PC-9 (cell line): ENCODE measurements around the gene STK16. TPM values are rescaled to one million over a fixed set of nuclear protein-coding genes. Genes with fewer than 3 reads are reported as not detected.

ENCODE experiments used
- BruUV-seq: library from RNA; stranded (reverse); fragments of 400-500 nt; replicated peaks from 2 replicates; lab custom pipeline; 2021; lab: Mats Ljungman, UMichigan
- CTCF ChIA-PET: fragments of 300-600 bp; sonication (Branson Sonifier 250); formaldehyde crosslinking; loops from one replicate; lab custom pipeline; 2022; ENCODE audit warnings: antibody characterized with exemption; lab: Charles Lee
- POLR2A ChIA-PET: fragments of 300-600 bp; sonication (Branson Sonifier 250); formaldehyde crosslinking; loops from one replicate; lab custom pipeline; 2022; ENCODE audit warnings: antibody characterized with exemption; ENCODE audit not compliant: unreplicated experiment; lab: Charles Lee
- DNase-seq, 2 experiments: peaks; one replicate each; pipeline versions ENCODE4 v3.0.0 to v3.0.0-alpha.2; 2015 to 2022; ENCODE audit warnings: mixed read lengths in 1 of 2
- H2AFZ ChIP-seq: fragments of 200-600 bp; sonication (generic); 2 replicates; pipeline ENCODE4 v1.8.1; 2017; ENCODE audit warnings: antibody characterized with exemption
- H3F3A ChIP-seq: fragments of 200-600 bp; sonication (generic); 2 replicates; pipeline ENCODE4 v1.8.1; 2017; ENCODE audit warnings: antibody characterized with exemption, mild to moderate bottlenecking, low read depth; ENCODE audit not compliant: insufficient read depth
- H3K27ac ChIP-seq: fragments of 200-600 bp; sonication (generic); 2 replicates; pipeline ENCODE4 v1.6.1; 2016; ENCODE audit warnings: mixed run types
- H3K27me3 ChIP-seq: fragments of 200-600 bp; sonication (generic); 2 replicates; pipeline ENCODE4 v1.6.1; 2016; ENCODE audit warnings: low read depth, mixed run types; ENCODE audit not compliant: insufficient read depth
- H3K36me3 ChIP-seq: fragments of 200-600 bp; sonication (generic); 2 replicates; pipeline ENCODE4 v1.6.1; 2016; ENCODE audit warnings: low read depth, mixed run types
- H3K4me1 ChIP-seq: fragments of 200-600 bp; sonication (generic); replicated peaks from 2 replicates; pipeline ENCODE4 v1.6.1; 2016; ENCODE audit warnings: mixed run types; ENCODE audit not compliant: insufficient read depth
- H3K4me2 ChIP-seq: fragments of 200-600 bp; sonication (generic); 2 replicates; pipeline ENCODE4 v1.6.1; 2017; ENCODE audit warnings: mixed run types
- H3K4me3 ChIP-seq: fragments of 200-600 bp; sonication (generic); 2 replicates; pipeline ENCODE4 v1.6.1; 2016; ENCODE audit warnings: mixed run types
- H3K79me2 ChIP-seq: fragments of 200-600 bp; sonication (generic); 2 replicates; pipeline ENCODE4 v1.6.1; 2017; ENCODE audit warnings: low read depth, mixed run types
- H3K9me2 ChIP-seq: fragments of 200-600 bp; sonication (generic); 2 replicates; pipeline ENCODE4 v1.8.1; 2017; ENCODE audit warnings: mild to moderate bottlenecking; ENCODE audit not compliant: insufficient read depth
- H3K9me3 ChIP-seq: fragments of 200-600 bp; sonication (generic); 2 replicates; pipeline ENCODE4 v1.8.1; 2016; ENCODE audit warnings: low read depth; ENCODE audit not compliant: insufficient read depth
- H4K20me1 ChIP-seq: fragments of 200-600 bp; sonication (generic); 2 replicates; pipeline ENCODE4 v1.8.1; 2017; ENCODE audit not compliant: insufficient read depth
- CTCF ChIP-seq: fragments of 200-600 bp; sonication (generic); conservative IDR thresholded peaks from 2 replicates; pipeline ENCODE4 v1.6.1; 2017; ENCODE audit warnings: mixed run types, antibody characterized with exemption, mild to moderate bottlenecking, moderate library complexity
- EZH2 ChIP-seq: fragments of 200-600 bp; sonication (generic); IDR thresholded peaks from 2 replicates; pipeline ENCODE4 v1.8.0; 2017; ENCODE audit warnings: antibody characterized with exemption, low read depth
- intact Hi-C: fragments of 100-400 bp; cut with micrococcal nuclease; formaldehyde crosslinking; loops from one replicate; pipeline ENCODE4 v1.10.0; 2022; ENCODE audit not compliant: unreplicated experiment
- total RNA-seq: library from RNA; stranded (reverse); gene quantifications from 2 replicates; pipeline ENCODE4 v1.2.3, GENCODE V29; 2021

Gene STK16
- total RNA-seq, 1 experiment from 2014 or later = 39.6 TPM

- no peaks in the 10 kb centered on the region for H3K9me3 ChIP-seq
- peak; percentile 82 to 90 for DNase-seq
- peak overlapping the region; percentile 18; the same call in 1 of the 2 replicates for H3K4me3 ChIP-seq
- CTCF ChIA-PET = interaction anchor here (0.5 to 1.5 kb wide), 3 partner anchors 21 to 231 kb away, joined by 3 to 13 read pairs (median 5); no protein-coding TSS in a partner anchor
- TF ChIP-seq EZH2 (no peak), CTCF (no peak)
- H3K9me2 ChIP-seq = no peaks in the 10 kb centered on the region
- H3K27ac ChIP-seq = peak overlapping the region; percentile 95
- POLR2A ChIA-PET = interaction anchor here (0.5 to 1.2 kb wide), 8 partner anchors 12 to 102 kb away, joined by 3 to 19 read pairs (median 8); partner anchors contain the start of genes ANKZF1, ATG9A and CNPPD1
- peaks cover 49% of the 10 kb centered on the region for H3K4me1 ChIP-seq
- TSS peak; percentile 86 for BruUV-seq
- H3K36me3 ChIP-seq = no peaks in the 10 kb centered on the region
- H4K20me1 ChIP-seq = no peaks in the 10 kb centered on the region
- no peak overlapping the region for H2AFZ ChIP-seq
- no peaks in the 10 kb centered on the region for H3K27me3 ChIP-seq
- H3K79me2 ChIP-seq = no peaks in the 10 kb centered on the region
- H3F3A ChIP-seq = peaks cover 40% of the 10 kb centered on the region
- H3K4me2 ChIP-seq = peak overlapping the region; percentile 74
- intact Hi-C loops = loop anchor here (1.0 to 10.0 kb wide), 4 partner anchors 21 to 380 kb away; partner anchors contain the start of genes ABCB6, TUBA4A and TUBA4B
Measured at GRCh38 chr2:219274361-219274921, 29.2 kb downstream of the STK16 start.

- TF ChIP-seq CTCF (peak; percentile 96), EZH2 (no peak)
- Histone ChIP-seq H3K4me1 (peaks cover 51% of the 10 kb centered on the region), H4K20me1 (no peaks in the 10 kb centered on the region), H3K36me3 (no peaks in the 10 kb centered on the region), H3K27ac (peak overlapping the region; percentile 51), H3K9me2 (no peaks in the 10 kb centered on the region), H3F3A (peaks cover 38% of the 10 kb centered on the region), H2AFZ (no peak overlapping the region), H3K9me3 (no peaks in the 10 kb centered on the region), H3K4me3 (peak overlapping the region; percentile 81; the same call in 1 of the 2 replicates), H3K27me3 (no peaks in the 10 kb centered on the region), H3K79me2 (0 out of 2 replicates have a peak, but pooled peaks cover 3% of the 10 kb centered on the region), H3K4me2 (peak overlapping the region; percentile 93)
- no TSS peak for BruUV-seq
- peak; percentile 60 to 82 for DNase-seq
- ChIA-PET POLR2A (interaction anchor here (0.5 to 1.2 kb wide), 5 partner anchors 23 to 59 kb away, joined by 3 to 15 read pairs (median 4); no protein-coding TSS in a partner anchor), CTCF (interaction anchor here (0.6 to 2.3 kb wide), 3 partner anchors 17 to 705 kb away, joined by 4 to 13 read pairs (median 6); no protein-coding TSS in a partner anchor)
- intact Hi-C loops = loop anchor here (2.0 to 10.0 kb wide), 2 partner anchors 71 to 383 kb away; partner anchors contain the start of gene ZFAND2B
Measured at GRCh38 chr2:219277703-219278654, 32.7 kb downstream of the STK16 start.
